ENCODE data around the gene HNF4A.

HNF4A gene

GRCh38 chr20:44424039-44424495 lies 68.6 kb downstream of the HNF4A start:
- no peak for DNase-seq (ENCODE audit: low read depth, low spot score)

GRCh38 chr20:44425923-44426322 lies 70.4 kb downstream of the HNF4A start:
- no peak for DNase-seq (ENCODE audit: low read depth, low spot score)

DNA sequence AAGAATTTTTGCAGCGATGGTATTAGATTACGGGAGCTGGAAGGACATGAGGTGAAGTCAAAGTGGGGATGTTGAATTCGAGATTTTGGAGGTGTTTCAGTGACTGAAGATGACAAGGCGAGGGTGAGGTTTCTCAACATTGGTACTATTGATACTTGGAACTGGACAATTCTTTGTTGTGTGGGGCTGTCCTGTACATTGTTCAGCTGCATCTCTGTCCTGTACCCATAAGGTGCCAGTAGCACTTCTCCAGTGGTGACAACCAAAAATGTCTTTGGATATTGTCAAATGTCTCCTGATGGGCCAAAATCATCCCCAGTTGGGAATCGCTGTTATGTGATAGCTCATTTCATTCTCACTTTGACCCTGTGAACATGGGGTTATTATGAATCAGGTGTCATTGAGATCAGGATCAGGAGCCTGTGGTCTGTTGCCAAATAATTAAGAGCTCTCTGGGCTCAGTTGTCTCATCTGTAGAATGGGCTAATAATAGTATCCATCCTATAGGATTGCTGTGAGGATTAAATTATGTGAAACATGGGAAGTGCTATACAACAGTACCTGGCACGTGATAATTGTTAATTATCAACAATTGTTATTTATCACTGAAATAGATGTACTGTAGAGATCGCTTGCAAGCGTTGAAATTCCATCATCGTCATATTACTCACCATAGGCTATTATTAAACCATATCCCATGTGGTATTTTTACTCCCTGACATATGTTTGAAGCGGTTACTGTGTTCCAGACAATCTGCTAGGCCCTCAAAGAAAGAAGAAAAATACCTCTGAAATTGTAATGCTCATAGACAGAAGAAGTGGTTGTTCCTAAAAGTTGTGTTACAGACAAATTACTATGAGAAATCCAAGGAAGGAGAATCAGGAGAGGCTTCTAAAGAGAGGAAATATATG lies 71.6 kb downstream of the HNF4A start:
- DNase-seq (ENCODE audit: low read depth, low spot score) = no peak

DNA sequence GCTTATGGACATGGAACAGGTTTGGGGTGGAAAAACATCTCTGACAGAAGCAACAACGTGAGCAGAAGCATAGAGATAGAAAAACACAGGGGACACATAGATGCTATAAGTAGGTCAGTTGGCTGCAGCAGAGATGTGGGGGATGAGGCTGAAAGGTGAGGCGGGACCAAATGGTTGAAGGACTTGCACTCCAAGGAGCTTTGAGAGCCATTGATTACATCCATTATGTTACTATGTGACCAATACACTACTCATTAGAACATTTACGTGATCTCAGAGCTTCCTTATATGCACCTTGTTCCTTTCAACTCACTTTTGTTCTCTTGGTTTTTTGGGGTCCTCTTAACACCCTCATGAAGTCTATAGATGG lies 72.3 kb downstream of the HNF4A start:
- no peak for DNase-seq (ENCODE audit: low read depth, low spot score)

- no peak for DNase-seq (ENCODE audit: low read depth, low spot score)
Measured at GRCh38 chr20:44428174-44429016, 72.9 kb downstream of the HNF4A start.

DNA sequence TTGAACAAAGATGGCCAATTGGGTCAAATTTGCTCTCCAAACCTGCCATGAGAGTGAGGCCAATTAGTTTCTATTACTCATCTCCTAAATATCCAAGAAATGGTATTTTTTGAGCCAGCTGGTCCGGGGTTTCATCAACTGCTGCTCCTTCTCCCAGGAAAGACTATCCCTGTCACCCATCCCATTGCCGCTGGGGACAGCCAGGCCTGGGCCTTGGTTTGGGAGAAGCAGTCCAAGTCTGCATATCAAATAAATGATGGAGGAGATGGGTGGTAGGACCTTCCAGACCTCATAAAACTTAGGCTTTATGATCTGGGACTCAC lies 73.5 kb downstream of the HNF4A start:
- no peak for DNase-seq (ENCODE audit: low read depth, low spot score)

DNA sequence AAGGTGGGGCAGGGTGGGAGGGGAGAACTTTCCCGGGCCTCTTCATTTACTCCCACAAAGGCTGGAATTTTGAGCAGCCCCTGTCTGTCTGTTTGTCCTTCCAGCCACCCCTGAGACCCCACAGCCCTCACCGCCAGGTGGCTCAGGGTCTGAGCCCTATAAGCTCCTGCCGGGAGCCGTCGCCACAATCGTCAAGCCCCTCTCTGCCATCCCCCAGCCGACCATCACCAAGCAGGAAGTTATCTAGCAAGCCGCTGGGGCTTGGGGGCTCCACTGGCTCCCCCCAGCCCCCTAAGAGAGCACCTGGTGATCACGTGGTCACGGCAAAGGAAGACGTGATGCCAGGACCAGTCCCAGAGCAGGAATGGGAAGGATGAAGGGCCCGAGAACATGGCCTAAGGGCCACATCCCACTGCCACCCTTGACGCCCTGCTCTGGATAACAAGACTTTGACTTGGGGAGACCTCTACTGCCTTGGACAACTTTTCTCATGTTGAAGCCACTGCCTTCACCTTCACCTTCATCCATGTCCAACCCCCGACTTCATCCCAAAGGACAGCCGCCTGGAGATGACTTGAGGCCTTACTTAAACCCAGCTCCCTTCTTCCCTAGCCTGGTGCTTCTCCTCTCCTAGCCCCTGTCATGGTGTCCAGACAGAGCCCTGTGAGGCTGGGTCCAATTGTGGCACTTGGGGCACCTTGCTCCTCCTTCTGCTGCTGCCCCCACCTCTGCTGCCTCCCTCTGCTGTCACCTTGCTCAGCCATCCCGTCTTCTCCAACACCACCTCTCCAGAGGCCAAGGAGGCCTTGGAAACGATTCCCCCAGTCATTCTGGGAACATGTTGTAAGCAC lies 74.1 kb downstream of the HNF4A start:
- DNase-seq (ENCODE audit: low read depth, low spot score) = no peak

- DNase-seq (ENCODE audit: low read depth, low spot score) = no peak
Measured at GRCh38 chr20:44430270-44431065, 75.0 kb downstream of the HNF4A start.

DNA sequence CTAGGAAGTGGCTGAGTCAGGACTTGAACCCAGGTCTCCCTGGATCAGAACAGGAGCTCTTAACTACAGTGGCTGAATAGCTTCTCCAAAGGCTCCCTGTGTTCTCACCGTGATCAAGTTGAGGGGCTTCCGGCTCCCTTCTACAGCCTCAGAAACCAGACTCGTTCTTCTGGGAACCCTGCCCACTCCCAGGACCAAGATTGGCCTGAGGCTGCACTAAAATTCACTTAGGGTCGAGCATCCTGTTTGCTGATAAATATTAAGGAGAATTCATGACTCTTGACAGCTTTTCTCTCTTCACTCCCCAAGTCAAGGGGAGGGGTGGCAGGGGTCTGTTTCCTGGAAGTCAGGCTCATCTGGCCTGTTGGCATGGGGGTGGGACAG lies 75.6 kb downstream of the HNF4A start:
- DNase-seq (ENCODE audit: low read depth, low spot score) = no peak

GRCh38 chr20:44431502-44432234 lies 76.2 kb downstream of the HNF4A start:
- no peak for DNase-seq (ENCODE audit: low read depth, low spot score)

DNA sequence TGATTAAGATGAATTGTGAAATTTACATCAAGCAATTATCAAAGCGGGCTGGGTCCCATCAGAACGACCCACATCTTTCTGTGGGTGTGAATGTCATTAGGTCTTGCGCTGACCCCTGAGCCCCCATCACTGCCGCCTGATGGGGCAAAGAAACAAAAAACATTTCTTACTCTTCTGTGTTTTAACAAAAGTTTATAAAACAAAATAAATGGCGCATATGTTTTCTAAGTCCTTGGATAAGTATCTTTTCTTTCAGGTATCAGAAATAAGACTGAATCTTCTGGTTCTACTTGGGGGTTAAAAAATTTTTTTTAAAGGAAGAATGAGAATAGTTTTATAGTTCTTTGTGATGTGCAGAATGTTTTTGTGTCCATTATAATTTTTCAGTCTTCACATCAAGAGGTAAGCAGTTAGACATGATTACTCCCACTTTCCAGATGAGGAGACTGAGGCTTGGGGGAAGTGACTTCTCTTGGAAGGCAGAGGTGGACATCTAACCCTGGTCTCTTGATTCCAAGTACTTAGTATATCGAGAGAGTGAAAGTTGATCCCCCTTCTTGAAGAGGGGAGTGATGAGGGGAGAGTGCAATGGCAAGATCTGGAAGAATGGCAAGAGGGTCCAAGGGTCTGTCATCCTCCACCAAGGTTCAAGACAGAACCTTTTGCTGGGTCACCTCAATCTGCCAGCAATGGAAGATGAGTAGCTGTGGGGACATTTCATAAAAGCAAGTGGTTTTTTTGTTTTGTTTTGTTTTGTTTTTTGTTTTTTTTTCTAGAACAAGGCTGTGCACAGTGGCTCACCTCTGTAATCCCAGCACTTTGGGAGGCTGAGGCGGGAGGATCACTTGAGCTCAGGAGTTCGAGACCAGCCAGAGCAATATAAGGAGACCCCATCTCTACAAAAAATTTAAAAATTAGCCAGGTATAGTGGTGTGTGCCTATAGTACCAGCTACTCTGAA lies 77.4 kb downstream of the HNF4A start:
- DNase-seq (ENCODE audit: low read depth, low spot score) = no peak

GRCh38 chr20:44433751-44434538 lies 78.4 kb downstream of the HNF4A start:
- DNase-seq (ENCODE audit: low read depth, low spot score) = no peak

GRCh38 chr20:44435630-44436335 lies 80.3 kb downstream of the HNF4A start:
- DNase-seq (ENCODE audit: low read depth, low spot score) = no peak

GRCh38 chr20:44436393-44436792 lies 80.9 kb downstream of the HNF4A start:
- no peak for DNase-seq (ENCODE audit: low read depth, low spot score)

DNA sequence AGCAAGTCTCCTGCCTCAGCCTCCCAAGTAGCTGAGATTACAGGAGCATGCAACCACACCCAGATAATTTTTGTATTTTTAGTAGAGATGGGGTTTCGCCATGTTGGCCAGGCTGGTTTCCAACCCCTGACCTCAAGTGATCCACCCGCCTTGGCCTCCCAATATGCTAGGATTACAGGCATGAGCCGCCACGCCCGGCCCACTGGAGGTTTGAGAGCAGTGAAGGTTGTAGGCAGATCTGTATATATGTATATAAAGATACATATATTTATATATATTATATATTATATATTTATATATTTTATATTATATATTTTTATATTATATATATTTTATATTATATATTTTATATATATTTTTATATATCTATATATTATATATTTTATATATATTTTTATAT lies 82.0 kb downstream of the HNF4A start:
- no peak for DNase-seq (ENCODE audit: low read depth, low spot score)

GRCh38 chr20:44438782-44439181 lies 83.3 kb downstream of the HNF4A start:
- DNase-seq (ENCODE audit: low read depth, low spot score) = no peak

DNA sequence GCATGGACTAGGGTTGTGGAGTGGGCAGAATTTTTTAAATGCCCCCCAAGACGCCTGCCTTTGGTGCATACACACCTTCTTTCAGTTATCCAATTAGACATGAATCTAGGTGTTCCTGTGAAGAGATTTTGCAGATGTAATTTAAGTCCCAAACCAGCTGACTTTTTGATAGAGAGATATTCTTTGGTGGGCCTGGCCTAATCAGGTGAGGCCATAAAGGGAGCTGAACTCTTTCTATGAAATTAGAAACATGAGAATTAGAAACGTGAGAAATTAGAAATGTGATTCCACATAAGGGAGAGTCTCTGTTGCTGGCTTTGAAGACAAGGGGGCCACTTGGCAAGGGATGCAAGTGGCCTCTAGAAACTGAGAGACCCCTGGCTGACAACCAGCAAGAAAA lies 83.8 kb downstream of the HNF4A start:
- no peak for DNase-seq (ENCODE audit: low read depth, low spot score)

Measured in smooth muscle cell of the brain vasculature (primary cell).